ENCODE measurements around the gene MMP3.
A peak's percentile ranks its signal among the peaks of the same experiment; 100 is the strongest.
"Not testable (repeated sequence)": the region's sequence is repeated elsewhere in the genome, so short reads cannot be mapped to it uniquely, and the experiment has no call there.

MMP3 gene

GRCh38 chr11:102843489-102843888 is at the start of gene MMP3:
MMP3 (minus strand) TSS chr11:102843609; CDS start chr11:102843546, 63 bp downstream.
- DNase-seq = no peak

DNA sequence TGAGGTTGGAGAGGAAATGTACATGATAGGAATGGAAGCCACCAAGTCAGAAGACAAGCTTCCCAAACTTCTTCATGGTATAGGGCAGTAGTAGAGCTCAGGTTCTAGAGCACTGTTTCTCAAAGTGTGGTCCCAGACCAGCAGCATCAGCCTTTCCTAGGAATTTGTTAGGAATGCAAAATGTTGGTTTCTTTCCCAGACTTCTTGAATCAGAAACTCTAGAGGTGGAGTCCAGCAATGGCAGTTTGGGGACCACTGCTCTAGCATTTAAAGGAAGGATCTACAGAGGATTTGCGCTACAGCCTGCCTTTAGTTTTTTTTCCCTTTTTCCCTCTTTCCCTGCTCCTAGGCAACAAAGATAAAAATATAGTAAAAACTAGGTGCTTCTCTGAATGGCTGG is 48.3 kb upstream of the MMP3 start:
- no peak for DNase-seq

DNA sequence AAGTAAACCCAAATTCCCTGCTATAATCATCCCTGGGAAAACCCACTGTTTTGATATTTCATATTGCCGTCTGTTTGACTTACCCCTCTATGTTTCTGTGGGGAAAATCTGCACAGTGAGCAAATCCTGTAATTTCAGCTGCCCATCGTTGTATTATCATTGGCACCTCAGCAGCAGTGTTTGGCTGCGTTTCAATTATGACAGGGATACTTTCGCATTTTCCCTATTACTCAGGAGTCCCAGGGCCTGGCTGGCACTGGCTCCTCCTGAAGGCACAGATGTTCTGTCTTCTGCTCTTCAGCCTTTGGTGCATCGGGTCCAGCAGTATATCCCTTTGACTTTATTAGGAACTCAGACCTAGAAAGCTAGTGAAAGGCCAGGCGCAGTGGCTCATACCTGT is 43.6 kb upstream of the MMP3 start:
- DNase-seq = peak; percentile 36

DNA sequence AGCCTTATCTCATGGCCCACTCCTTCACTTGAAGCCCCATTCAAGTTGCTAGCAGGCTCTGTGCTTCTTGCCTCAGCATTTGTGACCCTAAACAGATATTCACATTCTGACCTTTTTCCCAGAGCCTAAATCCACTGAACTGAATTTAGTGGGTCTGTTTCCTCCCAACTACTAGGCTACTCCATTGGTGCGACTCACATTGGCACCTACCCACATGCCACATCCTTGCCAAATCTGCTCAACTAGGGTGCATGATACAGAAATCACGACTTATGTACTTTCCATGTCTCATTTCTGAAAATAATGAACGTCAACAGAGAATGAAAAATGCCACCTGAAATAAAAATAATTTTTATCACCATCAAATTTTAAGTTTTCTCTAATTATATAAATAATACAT is 39.7 kb upstream of the MMP3 start:
- peak; percentile 48 for DNase-seq

DNA sequence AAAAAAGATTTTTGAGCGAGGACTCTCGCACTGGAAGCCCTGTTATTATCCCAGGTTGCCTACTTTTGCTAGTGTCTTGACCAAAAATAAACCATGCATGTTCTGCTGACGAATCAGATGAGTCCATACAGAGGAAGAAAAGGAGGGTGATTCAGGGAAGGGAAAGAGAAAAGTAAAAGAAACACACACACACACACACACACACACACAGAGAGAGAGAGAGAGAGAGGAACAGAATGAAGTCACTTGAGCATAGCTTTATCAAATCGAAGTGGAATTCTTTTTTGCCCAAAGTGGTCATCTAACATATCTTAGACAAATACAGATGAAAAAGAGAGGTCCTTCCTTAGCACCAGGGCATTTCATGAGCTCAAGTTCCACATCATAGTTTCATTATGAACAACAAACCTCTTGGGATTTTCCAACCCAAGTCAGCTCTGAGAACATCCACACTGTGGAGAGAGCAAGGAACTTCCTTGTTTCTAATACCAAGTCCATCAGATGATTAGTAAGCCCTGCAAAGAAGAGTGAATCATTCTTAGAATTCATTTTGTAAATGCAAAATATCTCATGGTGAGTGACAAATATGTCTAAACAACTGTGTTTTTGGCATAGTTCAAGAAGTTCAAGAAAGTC is 39.1 kb upstream of the MMP3 start:
- DNase-seq = peak; percentile 95

- DNase-seq = peak; percentile 52
Measured at GRCh38 chr11:102879801-102880200, 36.4 kb upstream of the MMP3 start.

DNA sequence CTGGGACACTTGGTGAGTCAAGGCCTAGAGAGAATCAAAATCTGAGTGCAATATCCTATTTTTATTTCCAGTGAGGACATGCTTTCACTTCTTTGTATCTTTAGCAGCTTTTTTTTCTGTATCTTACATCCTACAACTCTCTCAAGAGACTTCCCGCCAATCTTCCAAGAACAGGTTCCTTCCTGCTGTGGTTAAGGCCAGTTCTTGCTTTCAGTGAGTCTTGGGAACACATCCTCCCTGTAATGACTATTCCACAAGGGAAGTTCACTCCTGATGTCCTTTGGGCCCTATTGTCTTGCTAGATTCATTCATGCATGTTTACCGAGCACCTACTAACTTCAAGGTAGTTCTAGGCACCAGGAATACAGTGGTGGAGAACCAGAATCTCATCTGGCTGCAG is 35.2 kb upstream of the MMP3 start:
- DNase-seq = no peak

- DNase-seq = no peak
Measured at GRCh38 chr11:102874852-102875251, 31.4 kb upstream of the MMP3 start, which contains the start of gene MMP12. MMP12 (minus strand) TSS chr11:102874982; CDS start chr11:102874937, 45 bp downstream.

DNA sequence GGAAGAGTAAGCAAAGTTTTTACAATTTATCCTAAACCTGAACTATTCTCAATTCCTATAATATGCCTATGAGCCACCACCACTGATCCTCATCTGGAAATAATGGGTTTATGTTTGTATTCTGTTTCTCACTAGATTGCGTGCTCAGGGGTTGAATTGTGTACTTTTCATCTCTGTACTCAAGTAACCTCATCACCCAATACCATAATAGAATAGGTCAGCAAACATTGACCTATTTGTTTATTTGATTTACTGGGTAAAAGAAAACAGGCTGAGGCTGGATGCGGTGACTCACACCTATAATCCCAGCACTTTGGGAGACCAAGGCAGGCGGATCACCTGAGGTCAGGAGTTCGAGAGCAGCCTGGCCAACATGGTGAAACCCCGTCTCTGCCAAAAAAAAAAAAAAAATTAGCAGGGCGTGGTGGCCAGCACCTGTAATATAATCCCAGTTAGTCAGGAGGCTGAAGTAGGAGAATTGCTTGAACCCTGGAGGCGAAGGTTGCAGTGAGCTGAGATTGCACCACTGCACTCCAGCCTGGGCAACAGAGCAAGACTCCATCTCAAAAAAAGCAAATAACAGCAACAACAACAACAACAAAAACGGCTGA is 26.1 kb upstream of the MMP3 start:
- not testable (repeated sequence) for DNase-seq

GRCh38 chr11:102868339-102868738 is 24.9 kb upstream of the MMP3 start:
- no peak for DNase-seq

GRCh38 chr11:102864724-102865123 is 21.3 kb upstream of the MMP3 start:
- no peak for DNase-seq

DNA sequence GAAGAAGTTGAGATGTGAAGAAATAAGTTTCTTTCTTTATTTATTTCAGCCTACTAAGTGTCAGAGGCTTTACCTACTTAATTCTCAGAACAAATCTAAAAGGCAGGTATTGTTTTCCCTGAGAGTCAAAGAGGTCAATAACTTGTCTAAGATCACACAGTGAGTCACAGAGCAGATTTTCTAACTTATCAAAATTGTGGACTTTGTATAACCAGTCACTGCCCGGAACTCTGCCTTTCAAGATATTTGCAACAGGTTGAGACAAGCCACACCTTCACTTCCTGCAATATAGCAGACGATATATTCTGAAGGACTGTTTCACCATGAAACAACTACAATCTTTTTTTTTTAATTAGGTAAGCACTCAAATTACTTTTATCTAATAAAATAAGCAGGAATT is 10.5 kb upstream of the MMP3 start:
- DNase-seq = no peak

GRCh38 chr11:102853055-102853454 is 9.6 kb upstream of the MMP3 start:
- no peak for DNase-seq

GRCh38 chr11:102850973-102851745 is 7.8 kb upstream of the MMP3 start:
- no peak for DNase-seq

DNA sequence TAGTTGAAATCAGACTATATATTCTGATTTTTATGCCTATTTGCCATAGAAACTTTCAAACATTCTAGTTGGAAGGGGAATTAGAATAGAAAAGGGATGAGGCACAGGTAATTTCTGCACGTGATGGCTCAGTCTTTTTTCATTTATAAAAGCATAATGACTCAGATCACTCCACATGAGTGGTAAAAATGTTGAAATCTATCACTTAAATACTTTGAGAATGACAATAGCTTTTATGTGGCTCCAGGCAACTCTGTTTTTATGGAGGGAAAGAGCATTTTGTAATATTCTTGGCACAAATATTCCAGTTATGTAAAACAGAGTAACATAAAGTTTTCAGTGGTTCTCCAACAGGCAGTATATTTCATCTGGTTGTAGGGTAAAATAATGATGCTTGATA is 5.9 kb upstream of the MMP3 start:
- DNase-seq = no peak

DNA sequence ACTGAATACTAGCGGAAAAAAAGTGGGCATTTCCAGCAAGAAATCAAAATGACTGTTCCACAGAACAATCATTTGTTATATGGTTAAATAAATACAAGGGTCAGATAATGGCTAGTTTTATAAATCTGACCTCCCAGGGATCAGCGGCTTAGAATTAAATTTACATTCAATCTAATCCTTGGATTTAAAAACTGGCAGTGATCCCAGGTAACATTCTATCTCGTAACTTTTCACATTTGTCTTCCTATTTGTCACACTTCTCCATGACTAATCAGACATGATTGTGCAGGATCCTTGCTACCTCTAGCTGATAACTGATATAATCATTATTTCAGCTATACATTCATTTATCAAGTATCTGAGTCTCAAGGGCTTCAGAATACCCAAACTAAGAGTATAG is 2.9 kb upstream of the MMP3 start:
- DNase-seq = no peak

DNA sequence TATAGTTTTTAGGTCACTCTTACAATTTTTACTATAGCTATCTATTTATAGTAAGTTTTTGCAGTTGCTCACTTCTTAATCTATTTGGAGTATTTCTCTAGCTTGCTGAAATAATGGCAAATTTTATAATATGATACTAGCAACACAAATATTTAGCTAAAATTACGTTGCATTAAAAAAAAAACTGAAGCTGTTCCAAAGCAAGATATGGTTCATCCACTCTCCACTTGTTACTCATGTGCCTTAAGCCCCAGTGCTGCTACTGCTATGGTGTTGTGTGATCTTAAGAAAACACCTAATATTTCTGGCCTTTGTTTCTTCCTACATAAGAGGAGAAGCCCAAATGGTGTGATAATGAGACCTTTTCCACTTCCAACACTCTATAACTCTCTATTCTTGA is 479 bp downstream of the MMP3 start:
- no peak for DNase-seq

DNA sequence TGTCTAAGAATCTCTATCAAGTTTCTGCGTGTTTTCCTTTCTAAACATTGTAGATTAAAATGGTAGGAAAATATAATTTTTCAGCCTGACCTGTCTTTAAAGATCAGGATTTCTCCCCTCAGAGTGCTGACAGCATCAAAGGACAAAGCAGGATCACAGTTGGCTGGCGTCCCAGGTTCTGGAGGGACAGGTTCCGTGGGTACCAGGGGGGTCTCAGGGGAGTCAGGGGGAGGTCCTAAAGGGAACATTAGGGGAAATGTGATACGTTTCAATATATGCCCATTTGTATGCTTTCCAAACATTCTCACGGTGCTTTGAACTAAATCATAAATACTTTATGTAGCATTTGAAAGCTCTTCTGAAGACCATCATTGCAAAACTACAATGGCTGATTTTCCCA is 3.4 kb downstream of the MMP3 start:
- DNase-seq = no peak

DNA sequence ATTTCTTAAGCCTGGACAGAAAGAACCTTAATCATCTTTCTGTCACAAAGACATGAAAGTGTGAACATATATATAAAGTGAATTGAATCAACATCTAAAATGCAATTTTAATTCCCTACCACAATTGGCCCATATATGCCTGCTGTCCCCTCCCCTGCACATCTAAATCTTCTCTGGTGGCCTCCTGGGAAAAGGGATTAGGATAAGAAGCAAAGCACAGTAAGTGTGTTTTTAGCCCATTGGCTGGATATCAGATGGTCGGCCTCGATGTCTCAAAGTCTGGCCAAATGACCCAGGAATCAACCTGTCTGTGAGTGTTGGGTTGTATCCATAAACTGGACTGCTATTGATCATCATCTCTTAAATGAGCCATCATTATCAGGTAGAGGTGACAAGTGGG is 5.8 kb downstream of the MMP3 start:
- no peak for DNase-seq

GRCh38 chr11:102837156-102837555 is 6.3 kb downstream of the MMP3 start:
- no peak for DNase-seq

- no peak for DNase-seq
Measured at GRCh38 chr11:102836290-102836875, 7.0 kb downstream of the MMP3 start.

DNA sequence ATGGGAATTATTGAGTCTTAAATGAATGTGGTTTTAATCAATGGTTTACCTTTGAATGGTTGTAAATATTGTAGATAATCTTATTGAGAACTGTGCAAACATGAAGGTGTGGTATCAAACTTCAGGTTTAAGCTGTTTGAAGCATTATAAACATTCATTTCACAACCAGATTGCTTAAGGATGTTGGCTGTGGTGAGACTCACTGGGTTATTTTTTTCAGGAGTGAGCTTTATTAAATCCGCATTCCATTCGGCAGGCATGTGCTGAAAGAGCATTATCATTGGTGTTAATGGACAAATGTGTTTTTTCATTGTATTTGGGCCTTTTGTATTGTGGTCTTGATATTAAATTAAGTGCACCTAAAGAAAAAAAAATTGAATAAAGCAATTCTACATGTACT is 9.7 kb downstream of the MMP3 start:
- DNase-seq = no peak

DNA sequence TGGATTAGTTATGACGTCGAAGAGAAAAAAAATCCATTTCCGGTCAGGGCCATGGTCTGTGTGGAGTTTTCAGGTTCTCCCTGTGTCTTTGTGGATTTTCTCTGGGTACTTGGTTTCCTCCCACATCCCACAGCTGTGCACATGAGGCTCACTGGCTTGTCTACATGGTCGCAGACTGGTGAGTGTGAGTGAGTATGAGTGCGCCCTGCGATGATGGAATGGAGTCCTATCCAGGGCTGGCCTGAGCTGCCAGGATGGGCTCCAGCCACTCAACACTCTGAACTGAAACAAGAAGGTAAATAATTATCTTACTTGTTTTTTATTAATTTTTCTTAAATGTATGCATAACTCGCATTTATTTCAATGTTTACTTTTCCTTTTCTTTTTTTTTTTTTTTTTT is 10.8 kb downstream of the MMP3 start:
- DNase-seq = no peak

Data from suppressor macrophage treated with lipopolysaccharide for 4 hours (primary cell).